WTC11 (cell line): Measurements from ENCODE around the gene EMSY.

Source experiments
- CBFB ChIP-seq: sonication (generic); formaldehyde crosslinking; IDR thresholded peaks from 2 replicates; pipeline ENCODE4 v1.8.1; 2022; ENCODE audit warnings: mild to moderate bottlenecking, low read depth, missing genetic modification reagents
- CDX4 ChIP-seq: fragments of 250-450 bp; sonication (Bioruptor Pico); IDR thresholded peaks from 2 replicates; pipeline ENCODE4 v1.9.0; 2021; ENCODE audit warnings: moderate library complexity, mild to moderate bottlenecking, inconsistent platforms, borderline replicate concordance
- CREB1 ChIP-seq: sonication (generic); formaldehyde crosslinking; IDR thresholded peaks from 2 replicates; pipeline ENCODE4 v1.8.0; 2023; ENCODE audit warnings: mild to moderate bottlenecking, missing genetic modification reagents
- GRHL2 ChIP-seq: fragments of 250-450 bp; sonication (Bioruptor Pico); IDR thresholded peaks from 2 replicates; pipeline ENCODE4 v1.8.0; 2022; ENCODE audit warnings: mild to moderate bottlenecking, moderate library complexity; ENCODE audit not compliant: insufficient replicate concordance, severe bottlenecking
- JAZF1 ChIP-seq: fragments of 250-450 bp; sonication (Bioruptor Pico); IDR thresholded peaks from 2 replicates; pipeline ENCODE4 v1.9.0; 2021; ENCODE audit warnings: moderate library complexity, mild to moderate bottlenecking, inconsistent platforms
- SMAD3 ChIP-seq: sonication (generic); formaldehyde crosslinking; IDR thresholded peaks from 2 replicates; pipeline ENCODE4 v1.8.0; 2022; ENCODE audit warnings: missing genetic modification reagents, mild to moderate bottlenecking, borderline replicate concordance
- ZNF138 ChIP-seq: sonication (generic); formaldehyde crosslinking; conservative IDR thresholded peaks from 2 replicates; pipeline ENCODE4 v1.8.1; 2022; ENCODE audit warnings: mild to moderate bottlenecking, moderate library complexity, missing genetic modification reagents
- TF ChIP-seq, protein P1 (sequence below): fragments of 200-600 bp; IDR thresholded peaks from 2 replicates; pipeline ENCODE4 v1.8.0; 2022; ENCODE audit warnings: antibody characterized with exemption
- TF ChIP-seq, protein P2 (sequence below): sonication (generic); formaldehyde crosslinking; IDR thresholded peaks from 2 replicates; pipeline ENCODE4 v1.8.0; 2022; ENCODE audit warnings: mild to moderate bottlenecking, missing genetic modification reagents
- TF ChIP-seq, protein P3 (sequence below): sonication (generic); formaldehyde crosslinking; IDR thresholded peaks from 2 replicates; pipeline ENCODE4 v1.8.1; 2023; ENCODE audit warnings: mild to moderate bottlenecking, missing genetic modification reagents
- TF ChIP-seq, protein P4 (sequence below): sonication (generic); formaldehyde crosslinking; IDR thresholded peaks from 2 replicates; pipeline ENCODE4 v1.8.0; 2023; ENCODE audit warnings: missing genetic modification reagents

GRCh38 chr11:76578654-76579055 lies 133.8 kb downstream of the EMSY start:
- TF ChIP-seq, protein P1, sequence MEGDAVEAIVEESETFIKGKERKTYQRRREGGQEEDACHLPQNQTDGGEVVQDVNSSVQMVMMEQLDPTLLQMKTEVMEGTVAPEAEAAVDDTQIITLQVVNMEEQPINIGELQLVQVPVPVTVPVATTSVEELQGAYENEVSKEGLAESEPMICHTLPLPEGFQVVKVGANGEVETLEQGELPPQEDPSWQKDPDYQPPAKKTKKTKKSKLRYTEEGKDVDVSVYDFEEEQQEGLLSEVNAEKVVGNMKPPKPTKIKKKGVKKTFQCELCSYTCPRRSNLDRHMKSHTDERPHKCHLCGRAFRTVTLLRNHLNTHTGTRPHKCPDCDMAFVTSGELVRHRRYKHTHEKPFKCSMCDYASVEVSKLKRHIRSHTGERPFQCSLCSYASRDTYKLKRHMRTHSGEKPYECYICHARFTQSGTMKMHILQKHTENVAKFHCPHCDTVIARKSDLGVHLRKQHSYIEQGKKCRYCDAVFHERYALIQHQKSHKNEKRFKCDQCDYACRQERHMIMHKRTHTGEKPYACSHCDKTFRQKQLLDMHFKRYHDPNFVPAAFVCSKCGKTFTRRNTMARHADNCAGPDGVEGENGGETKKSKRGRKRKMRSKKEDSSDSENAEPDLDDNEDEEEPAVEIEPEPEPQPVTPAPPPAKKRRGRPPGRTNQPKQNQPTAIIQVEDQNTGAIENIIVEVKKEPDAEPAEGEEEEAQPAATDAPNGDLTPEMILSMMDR: no peak
- TF ChIP-seq CREB1: no peak
- TF ChIP-seq CDX4 (CRISPR knock-in tag): no peak
- TF ChIP-seq CBFB (CRISPR knock-in tag): no peak
- no peak for TF ChIP-seq GRHL2 (CRISPR knock-in tag)
- no peak for TF ChIP-seq JAZF1
- TF ChIP-seq, protein P2, sequence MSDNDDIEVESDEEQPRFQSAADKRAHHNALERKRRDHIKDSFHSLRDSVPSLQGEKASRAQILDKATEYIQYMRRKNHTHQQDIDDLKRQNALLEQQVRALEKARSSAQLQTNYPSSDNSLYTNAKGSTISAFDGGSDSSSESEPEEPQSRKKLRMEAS (CRISPR knock-in tag): no peak
- no peak for TF ChIP-seq ZNF138
- TF ChIP-seq, protein P3, sequence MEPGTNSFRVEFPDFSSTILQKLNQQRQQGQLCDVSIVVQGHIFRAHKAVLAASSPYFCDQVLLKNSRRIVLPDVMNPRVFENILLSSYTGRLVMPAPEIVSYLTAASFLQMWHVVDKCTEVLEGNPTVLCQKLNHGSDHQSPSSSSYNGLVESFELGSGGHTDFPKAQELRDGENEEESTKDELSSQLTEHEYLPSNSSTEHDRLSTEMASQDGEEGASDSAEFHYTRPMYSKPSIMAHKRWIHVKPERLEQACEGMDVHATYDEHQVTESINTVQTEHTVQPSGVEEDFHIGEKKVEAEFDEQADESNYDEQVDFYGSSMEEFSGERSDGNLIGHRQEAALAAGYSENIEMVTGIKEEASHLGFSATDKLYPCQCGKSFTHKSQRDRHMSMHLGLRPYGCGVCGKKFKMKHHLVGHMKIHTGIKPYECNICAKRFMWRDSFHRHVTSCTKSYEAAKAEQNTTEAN: no peak
- TF ChIP-seq SMAD3: no peak
- TF ChIP-seq, protein P4, sequence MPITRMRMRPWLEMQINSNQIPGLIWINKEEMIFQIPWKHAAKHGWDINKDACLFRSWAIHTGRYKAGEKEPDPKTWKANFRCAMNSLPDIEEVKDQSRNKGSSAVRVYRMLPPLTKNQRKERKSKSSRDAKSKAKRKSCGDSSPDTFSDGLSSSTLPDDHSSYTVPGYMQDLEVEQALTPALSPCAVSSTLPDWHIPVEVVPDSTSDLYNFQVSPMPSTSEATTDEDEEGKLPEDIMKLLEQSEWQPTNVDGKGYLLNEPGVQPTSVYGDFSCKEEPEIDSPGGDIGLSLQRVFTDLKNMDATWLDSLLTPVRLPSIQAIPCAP (CRISPR knock-in tag): no peak
